GM21717 (cell line): Measurements from ENCODE around the gene ZNF398.

Experiments
- ATAC-seq: cut with Tn5 transposase; IDR thresholded peaks from one replicate; pipeline ENCODE4 v1.9.1; 2021; ENCODE audit warnings: mild to moderate bottlenecking, moderate library complexity; ENCODE audit not compliant: unreplicated experiment

ZNF398 gene

GRCh38 chr7:149147752-149148653 lies 750 bp downstream of the ZNF398 start:
- peak; percentile 39 for ATAC-seq

DNA sequence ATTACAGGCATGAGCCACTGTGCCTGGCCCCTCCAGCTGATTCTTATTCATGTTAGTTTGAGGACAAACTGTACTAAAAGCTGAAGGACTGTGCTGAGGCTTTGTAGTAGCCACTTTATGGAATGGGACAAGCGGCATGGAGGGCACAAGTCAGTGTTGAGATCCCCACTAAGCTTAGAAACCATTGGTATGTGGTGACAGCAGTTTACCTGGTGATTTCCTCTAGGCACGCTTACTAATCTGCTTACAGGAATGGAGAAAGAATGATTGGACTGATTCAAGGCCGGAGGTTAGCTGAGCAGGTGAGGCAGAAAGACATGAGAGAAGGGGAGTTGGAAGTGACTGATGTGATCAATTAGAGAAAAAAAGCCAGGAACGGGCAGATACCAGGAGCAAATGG lies 3.7 kb downstream of the ZNF398 start:
- no peak for ATAC-seq

- no peak for ATAC-seq
These were observed 6.1 kb downstream of the ZNF398 start for GRCh38 chr7:149153346-149153745.

DNA sequence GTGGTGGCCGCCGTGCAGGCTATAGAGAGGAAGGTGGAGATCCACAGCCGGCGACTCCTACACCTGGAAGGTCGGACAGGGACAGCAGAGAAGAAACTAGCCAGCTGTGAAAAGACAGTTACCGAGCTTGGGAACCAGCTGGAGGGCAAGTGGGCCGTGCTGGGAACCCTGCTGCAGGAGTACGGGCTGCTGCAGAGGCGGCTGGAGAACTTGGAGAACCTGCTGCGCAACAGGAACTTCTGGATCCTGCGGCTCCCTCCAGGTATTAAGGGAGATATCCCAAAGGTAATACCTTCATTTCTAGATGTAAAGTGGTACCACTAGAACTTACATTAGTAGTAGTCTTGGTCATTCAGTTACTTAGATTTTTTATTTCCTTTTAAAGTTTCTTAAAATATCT lies 6.8 kb downstream of the ZNF398 start:
- ATAC-seq: no peak

DNA sequence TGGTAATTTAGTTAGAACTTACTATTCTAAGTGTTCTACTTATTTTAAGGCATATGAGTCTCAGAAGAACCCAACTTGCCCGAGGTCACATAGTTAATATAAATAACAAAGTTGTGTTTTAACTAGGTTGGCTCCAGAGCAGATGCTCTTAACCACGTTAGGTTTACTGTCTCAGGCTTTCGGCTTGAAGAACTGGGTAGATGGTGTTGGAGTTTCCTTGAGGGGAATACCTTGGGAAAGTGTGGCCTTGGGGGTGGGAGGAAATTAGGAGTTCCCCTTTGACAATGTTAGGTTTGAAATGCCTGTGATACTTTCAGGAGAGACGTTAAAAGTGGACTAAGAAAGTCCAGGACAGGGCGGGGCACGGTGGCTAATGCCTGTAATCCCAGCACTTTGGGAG lies 9.6 kb downstream of the ZNF398 start:
- no peak for ATAC-seq

GRCh38 chr7:149161241-149161848 lies 14.1 kb downstream of the ZNF398 start:
- ATAC-seq: no peak

DNA sequence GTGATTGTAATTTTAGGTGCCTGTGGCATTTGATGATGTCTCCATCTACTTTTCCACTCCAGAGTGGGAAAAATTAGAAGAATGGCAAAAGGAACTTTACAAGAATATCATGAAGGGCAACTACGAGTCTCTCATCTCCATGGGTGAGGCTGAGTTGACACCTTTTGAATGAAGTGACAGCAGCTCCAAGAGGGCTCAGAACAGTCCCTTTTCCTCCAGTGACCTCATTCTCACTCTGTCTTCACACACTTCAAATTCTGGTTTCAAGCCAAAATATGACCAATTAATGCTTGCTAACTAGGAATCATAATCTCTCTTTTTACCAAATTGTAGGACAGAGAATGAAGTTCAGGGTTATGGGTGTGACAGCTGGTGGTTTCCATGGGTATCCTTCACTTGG lies 18.9 kb downstream of the ZNF398 start:
- no peak for ATAC-seq

DNA sequence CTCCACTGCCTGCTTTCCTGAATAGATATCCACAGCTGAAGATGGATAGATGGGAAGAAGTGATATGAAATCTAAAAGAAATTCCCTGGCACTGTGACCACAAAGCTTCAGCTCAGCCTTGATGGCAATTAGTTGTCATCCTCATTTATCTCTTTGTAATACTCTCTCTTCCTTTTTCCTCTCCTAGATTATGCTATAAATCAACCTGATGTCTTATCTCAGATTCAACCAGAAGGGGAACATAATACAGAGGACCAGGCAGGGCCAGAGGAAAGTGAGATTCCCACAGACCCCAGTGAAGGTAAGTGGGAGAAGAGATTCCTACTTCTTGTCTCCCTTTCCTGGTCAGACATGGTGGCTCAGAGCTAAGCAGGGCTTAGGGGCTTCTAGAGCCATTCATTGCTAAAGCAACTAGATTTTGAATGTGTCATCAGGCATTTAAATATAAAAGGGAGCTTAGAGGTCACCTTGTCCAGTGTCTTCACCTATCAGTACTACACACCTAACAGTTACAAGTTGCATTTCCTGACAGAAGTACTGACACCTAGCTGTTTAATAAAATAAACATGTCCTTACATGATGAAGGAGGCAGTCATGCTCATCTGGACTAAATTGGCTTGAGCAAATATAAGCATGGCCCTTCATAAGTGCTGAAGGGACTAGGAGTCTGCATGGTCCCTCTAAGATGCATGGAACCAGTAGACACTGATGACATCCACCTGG lies 19.5 kb downstream of the ZNF398 start:
- ATAC-seq: no peak

DNA sequence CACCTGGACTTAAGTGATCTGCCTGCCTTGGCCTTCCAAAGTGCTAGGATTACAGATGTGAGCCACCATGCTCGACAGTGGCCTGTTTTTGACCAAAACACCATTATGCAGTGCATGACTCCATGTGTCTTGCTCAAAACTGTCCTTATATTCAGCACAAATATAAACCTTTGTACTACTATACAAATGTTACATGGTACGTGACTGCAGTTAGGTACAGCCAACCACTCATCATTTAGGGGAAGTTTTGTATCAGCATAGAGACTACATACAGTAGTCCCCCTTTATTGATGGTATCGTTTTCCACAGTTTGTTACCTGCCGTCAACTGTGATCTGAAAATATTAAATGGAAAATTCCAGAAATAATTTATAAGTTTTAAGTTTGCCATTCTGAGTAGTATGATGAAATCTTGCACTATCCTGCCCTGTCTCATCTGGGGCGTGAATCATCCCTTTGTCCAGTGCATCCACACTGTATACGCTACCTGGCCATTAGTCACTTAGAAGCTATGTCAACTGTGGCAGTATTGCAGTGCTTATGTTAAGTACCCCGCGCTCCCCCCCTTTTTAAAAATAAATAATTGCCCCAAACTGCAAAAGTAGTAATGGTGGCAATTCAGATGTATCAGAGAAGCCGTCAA lies 24.8 kb downstream of the ZNF398 start:
- no peak for ATAC-seq

- no peak for ATAC-seq
These were observed 25.3 kb downstream of the ZNF398 start for GRCh38 chr7:149172534-149172920.

GRCh38 chr7:149175150-149175549 lies 27.9 kb downstream of the ZNF398 start:
- ATAC-seq: no peak

DNA sequence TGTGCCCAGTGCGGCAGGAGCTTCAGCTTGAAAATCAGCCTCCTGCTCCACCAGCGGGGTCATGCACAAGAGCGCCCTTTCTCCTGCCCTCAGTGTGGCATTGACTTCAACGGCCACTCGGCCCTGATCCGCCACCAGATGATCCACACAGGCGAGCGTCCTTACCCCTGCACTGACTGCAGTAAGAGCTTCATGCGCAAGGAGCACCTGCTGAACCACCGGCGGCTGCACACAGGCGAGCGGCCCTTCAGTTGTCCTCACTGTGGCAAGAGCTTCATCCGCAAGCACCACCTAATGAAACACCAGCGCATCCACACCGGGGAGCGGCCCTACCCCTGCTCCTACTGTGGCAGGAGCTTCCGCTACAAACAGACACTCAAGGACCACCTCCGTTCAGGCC lies 32.0 kb downstream of the ZNF398 start:
- ATAC-seq: no peak

- ATAC-seq: no peak
These were observed 33.6 kb downstream of the ZNF398 start for GRCh38 chr7:149180722-149181449.

DNA sequence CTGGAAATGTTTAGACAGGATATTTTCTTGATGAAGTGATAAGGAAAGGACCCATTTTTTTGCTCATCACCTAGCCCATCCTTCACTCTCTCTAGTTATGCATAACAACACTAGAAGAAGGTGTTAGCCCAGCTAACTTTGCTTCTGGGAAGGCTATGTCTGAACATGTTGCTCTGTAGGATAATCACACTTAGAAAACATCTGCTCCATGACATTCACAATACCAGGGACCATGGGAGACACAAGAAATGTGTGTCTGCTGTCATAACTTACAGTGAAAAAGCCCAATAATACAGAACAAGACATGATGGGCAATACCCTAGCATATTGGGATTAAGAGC lies 34.2 kb downstream of the ZNF398 start:
- no peak for ATAC-seq

DNA sequence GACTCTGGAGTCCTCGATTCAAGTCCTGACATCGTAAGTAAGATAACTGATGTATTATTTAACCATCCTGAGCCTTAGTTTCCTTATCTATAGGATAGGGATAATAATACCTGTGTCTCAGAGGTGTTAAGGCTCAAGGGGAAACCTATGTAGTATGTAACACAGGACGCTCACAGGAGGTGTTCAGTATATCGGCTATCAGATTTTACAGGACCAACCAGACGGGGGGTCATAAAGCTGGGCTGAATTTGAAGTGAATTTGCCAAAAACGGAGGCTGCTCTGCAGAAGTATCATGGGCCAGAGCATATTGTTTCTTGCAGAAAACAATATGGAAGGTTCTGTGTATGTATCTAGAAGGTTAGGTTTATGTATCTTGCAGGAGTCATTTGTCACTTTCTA lies 37.0 kb downstream of the ZNF398 start:
- no peak for ATAC-seq

DNA sequence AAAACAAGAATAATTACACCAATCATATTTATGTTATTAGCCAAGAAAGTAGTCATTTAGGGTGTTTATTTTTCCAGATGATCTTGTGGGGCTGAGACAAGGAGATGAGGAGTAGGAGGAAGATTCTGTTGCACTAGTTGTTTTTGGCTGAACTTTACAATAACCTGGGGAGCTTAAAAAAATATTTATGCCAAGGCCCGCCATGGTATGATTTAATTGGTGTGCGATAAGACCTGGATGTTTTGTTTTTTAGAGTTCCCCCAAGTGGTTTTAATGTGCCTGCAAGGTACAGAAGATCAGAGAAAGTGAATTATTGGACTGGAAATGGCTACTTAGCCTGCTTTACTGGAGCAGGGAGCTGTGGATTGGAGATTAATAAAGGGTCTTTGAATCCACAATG lies 41.0 kb downstream of the ZNF398 start:
- ATAC-seq: no peak

- ATAC-seq: no peak
These were observed 41.5 kb downstream of the ZNF398 start for GRCh38 chr7:149188637-149189259.

- ATAC-seq: no peak
These were observed 44.6 kb downstream of the ZNF398 start for GRCh38 chr7:149191851-149192250.

GRCh38 chr7:149194799-149195179 lies 47.5 kb downstream of the ZNF398 start:
- no peak for ATAC-seq
